ENCODE measurements around the gene KRT80.
"Not testable (repeated sequence)": the region's sequence is repeated elsewhere in the genome, so short reads cannot be mapped to it uniquely, and the experiment has no call there.

The KRT80 gene
- total RNA-seq: 0 to 0.07 (median 0) reads per million in 18 experiments

DNA sequence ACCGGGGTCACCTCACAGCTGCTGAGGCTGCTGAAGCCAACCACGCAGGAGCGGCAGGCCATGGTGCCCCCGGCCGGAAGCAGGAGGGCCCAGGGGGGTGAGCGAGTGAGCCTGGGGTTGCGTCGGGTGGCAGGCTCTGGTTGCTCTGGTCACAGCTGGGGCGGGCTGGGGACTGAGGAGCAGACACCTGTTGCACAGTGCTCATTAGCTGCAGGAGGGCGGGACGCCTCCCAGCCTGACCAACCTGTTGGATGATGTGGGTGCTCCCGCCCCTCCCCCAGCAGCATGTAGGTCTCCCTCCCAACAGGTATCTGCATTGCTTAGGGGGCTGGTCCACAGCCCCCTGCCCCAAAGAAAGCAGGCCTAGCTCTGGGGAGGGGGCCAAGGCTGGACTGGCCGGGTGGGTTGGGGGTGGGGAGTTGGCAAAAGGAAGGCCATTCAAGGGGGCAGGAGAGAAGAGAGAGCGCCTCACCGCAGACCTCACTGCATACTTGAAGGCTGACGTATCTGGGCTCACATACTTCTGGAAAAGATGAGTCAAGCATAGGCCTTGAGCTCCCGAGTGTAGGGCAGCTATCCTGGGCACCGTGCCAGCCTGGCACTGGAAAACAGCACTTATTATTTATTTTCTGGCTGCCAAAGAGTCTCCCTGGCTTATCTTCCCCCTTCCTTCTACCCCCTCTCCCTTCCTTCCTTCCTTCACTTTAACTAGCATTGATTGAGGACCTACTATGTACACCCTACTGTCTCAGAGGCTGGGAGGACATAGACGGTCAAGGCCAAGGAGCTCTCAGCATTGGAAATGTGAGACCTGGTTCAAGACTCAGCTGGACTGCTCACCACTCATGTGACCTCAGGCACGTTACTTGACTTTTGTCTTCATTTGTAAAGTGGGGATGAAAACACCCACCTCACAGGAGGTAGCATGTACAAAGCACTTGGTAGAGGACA lies at the start of gene KRT80:
Gene KRT80 (minus strand): TSS at position 174 of the 951 bp plus-strand sequence. CDS start 112 bp downstream, at position 62.
- peak; percentile 67 for DNase-seq

DNA sequence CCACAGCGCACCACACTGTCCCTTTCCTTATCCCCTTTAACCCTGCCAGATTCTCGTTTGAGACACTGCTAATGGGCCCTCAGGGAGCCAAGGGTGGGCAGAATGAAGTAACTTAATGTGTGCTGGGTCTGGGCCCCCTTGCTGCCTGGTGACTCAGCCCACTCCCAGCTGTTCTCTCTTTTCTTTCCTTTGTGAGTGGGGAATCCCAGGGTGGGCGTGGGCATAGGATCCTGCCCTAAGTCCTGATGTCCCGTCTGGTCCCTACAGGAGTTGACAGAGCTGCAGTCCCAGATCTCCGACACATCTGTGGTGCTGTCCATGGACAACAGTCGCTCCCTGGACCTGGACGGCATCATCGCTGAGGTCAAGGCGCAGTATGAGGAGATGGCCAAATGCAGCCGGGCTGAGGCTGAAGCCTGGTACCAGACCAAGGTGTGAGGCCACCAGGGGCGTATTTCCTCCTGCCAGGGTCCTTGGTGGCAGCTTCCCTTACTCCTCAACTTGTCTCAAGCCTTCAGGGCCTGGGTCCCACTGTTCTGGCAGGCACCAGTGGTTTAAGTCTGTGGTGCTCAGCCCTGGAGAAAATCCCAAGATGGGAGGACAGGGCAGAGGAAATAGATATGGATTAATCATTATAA lies 49.5 kb upstream of the KRT80 start:
- no peak for DNase-seq

DNA sequence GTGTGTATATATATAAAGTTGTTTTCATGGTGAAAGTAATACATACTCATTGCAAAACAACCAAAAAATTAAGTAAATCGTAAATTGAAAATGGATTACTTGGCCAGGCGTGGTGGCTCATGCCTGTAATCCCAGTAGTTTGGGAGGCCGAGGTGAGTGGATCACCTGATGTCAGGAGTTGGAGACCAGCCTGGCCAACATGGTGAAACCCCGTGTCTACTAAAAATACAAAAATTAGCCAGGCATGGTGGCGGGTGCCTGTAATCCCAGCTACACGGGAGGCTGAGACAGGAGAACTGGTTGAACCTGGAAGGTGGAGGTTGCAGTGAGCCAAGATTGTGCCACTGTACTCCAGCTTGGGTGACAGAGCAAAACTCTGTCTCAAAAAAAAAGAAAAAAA lies 48.4 kb upstream of the KRT80 start:
- DNase-seq: not testable (repeated sequence)

GRCh38 chr12:52239767-52240166 lies 48.0 kb upstream of the KRT80 start:
- no peak for DNase-seq

DNA sequence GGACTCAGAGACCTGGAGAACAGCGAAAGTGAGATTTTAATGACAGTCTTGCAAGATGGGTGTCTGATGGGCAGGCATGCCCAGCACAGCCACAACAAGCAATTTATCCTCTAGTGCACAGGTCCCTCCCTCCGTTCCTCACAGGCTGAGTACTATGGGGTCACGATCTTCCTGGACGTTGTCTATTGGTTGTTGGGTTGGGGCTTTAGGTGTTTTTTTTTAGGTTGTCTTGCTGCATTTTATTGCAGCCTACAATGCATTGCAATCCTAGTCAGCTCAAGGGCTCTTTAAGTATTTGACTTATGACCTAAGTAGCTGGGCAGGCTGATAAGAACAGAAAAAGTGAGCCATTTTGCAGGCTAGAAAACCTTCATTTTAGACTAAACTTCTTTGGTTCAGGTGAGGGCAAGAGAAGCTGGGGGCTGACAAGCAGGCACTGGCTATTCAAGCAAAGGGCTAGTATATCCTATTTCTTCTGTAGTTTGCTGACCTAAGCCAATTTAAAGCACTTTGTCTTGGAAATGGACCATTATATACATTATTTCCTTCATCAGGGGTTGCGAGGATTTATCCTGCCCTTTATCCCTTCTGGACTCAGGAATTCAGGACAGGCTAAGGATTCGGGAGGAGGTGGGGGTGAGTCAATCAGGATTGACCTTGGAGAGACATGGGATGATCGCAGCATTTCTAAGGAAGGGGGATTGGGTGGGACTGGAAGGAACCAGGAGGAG lies 47.3 kb upstream of the KRT80 start:
- no peak for DNase-seq

GRCh38 chr12:52238207-52238840 lies 46.5 kb upstream of the KRT80 start:
- no peak for DNase-seq

DNA sequence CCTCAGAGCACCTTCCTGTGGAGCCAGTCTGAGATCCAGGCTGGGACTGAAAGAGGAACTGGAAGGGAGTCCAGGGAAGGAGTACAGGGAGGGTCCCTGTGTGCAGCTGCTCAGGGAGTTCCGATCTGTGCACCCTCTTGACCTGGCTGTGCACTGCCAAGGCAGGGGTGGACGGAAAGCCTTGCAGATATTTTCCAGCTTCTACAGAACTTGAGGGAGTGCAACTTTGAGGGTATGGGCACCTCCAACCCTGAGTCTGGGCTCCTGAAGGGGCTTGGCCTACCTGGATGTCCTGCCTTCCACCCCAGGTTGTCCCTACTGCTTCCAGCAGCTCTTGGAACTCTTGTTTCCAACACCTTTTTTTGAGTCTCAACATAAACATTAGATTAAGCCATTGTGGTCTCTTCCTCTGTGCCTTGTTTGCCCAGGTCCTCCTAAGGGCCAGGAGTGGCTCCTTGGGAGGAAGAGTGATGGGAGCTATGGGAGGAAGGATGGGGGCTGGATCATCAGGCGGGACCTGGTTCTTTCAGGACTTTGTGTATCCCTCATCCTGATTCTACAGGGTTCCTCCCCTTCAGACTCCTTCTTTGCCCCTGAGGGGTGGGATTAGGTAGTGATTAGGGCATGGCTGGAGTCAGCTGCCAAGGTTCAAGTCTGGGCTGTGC lies 44.7 kb upstream of the KRT80 start:
- DNase-seq: no peak

- DNase-seq: no peak
Observed at GRCh38 chr12:52235822-52236361, 44.1 kb upstream of the KRT80 start.

DNA sequence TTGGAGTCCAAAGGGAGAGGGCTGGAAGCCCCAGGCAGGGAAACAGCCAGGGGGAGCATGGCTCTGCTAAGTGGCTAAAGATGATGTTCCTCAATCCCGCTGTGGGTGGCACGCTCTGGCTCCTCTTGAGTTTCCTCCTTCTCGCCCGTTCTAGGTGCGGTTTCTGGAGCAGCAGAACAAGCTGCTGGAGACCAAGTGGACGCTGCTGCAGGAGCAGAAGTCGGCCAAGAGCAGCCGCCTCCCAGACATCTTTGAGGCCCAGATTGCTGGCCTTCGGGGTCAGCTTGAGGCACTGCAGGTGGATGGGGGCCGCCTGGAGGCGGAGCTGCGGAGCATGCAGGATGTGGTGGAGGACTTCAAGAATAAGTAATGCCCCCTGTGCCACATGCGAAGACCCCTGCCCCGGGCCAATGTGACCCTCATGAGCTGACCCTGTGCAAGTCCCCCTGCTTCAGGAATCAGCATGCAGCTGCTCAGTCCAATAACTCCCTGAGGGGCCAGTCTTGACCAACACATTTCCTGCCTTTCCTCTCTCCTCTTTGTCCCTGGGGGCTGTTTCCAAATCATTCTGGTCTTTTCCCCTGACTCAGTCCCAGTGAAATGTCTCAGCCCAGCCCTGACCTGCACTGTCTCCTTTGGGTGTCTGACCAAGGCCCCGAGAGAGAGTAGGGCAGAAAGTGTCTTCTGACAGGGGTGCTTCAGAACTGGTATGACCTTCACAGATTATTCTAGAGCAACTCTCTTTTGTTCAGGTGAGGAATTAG lies 43.4 kb upstream of the KRT80 start:
- DNase-seq: peak; percentile 51 to 55

- DNase-seq: peak in 1 of 2 donors; percentile 16
Observed at GRCh38 chr12:52234223-52234810, 42.5 kb upstream of the KRT80 start.

GRCh38 chr12:52233462-52234207 lies 41.8 kb upstream of the KRT80 start:
- DNase-seq: no peak

DNA sequence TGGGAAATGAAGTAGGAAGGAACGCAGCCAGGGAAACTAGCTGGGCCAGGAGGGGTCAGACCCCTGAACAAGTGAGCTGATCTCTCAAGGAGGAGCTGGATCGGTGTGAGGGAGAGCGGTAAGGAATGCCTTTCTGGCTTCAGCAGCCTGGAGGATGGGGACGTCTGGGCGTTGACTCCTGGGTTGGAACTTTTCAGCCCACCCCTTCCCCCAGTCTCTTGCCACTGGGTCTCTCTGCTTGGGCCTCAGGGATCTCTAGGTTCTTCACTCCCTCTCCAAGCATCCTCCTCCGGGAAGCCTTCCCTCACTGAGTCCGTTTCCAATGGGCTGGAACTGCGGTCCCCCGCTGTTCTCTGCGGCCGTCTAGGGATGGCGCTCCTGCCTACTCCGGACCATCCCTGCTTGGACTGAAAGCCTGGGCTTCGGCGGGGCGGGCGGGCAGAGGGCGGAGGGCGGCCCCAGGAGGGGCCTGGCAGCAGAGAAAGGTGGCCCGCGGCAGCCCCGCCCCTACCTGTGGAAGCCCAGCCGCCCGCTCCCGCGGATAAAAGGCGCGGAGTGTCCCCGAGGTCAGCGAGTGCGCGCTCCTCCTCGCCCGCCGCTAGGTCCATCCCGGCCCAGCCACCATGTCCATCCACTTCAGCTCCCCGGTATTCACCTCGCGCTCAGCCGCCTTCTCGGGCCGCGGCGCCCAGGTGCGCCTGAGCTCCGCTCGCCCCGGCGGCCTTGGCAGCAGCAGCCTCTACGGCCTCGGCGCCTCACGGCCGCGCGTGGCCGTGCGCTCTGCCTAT lies 41.1 kb upstream of the KRT80 start, which contains the start of gene KRT7:
Gene KRT7 (plus strand): TSS at position 570 of the 788 bp plus-strand sequence. CDS start 54 bp downstream, at position 624.
- DNase-seq: no peak

GRCh38 chr12:52232203-52232673 lies 40.4 kb upstream of the KRT80 start:
- no peak for DNase-seq

DNA sequence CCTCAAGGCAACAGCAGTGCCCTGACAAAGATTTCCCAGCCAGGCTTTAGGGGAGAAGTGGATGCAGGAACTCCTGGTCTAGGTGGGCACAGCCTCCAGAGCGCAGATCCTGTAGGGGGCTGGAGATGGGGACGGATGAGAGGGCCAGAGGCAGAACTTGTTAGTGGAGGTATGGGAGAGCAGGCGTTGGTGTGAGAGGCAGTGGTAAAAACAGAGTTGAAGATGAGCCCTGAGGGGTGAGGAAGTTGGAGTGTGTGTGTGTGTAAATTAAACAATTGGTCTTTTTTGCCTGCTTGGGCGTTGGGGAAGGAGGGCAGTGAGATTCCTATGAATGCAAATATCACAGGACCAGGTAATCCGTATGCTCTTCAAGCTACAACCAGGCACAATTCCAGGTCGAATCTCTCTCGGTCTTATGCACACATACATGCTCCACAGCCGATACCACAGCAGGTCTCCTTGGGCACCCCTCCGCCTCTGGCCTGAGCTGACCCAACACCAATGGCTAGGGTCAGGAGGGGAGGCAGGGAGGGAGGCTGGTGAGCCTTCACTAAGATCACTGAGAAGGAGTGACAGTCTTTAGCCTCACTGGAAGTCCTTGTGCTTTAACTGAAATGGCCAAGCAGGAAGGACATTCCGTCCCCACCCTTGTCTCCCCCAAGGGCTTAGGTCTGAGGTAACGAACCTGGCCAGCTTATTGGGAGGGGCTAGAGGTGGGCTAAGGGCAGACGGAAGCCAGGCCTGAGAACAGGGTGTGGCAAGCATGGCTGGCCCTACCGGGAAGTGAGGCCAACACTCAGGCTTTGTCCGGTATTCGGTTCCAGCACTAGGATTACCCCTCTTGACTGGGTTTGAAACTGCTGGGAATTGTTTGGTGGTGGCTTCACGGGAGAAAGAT lies 39.7 kb upstream of the KRT80 start:
- DNase-seq: no peak

GRCh38 chr12:52230364-52231281 lies 38.8 kb upstream of the KRT80 start:
- DNase-seq: no peak

- DNase-seq: no peak
Observed at GRCh38 chr12:52229836-52230343, 38.1 kb upstream of the KRT80 start.
